22Rv1 (cell line): ENCODE data around the gene ZNF423.

ENCODE experiments used
- H3K27ac ChIP-seq: fragments of 450-650 bp; 2 replicates; pipeline ENCODE4 v1.5.1; 2017
- CTCF ChIP-seq: fragments of 450-650 bp; IDR thresholded peaks from 2 replicates; pipeline ENCODE4 v1.5.1; 2017; ENCODE audit warnings: mild to moderate bottlenecking
- ZFX ChIP-seq: fragments of 450-650 bp; IDR thresholded peaks from 2 replicates; pipeline ENCODE4 v1.6.1; 2017; ENCODE audit warnings: antibody characterized with exemption, borderline replicate concordance

Gene ZNF423

GRCh38 chr16:49610983-49611382, 244.9 kb downstream of the ZNF423 start:
- H3K27ac ChIP-seq = no peak overlapping the region
- TF ChIP-seq ZFX (no peak), CTCF (no peak)

GRCh38 chr16:49608779-49609178, 247.1 kb downstream of the ZNF423 start:
- no peak overlapping the region for H3K27ac ChIP-seq
- TF ChIP-seq ZFX = no peak
- no peak for TF ChIP-seq CTCF

GRCh38 chr16:49608098-49608497, 247.8 kb downstream of the ZNF423 start:
- TF ChIP-seq ZFX (no peak), CTCF (no peak)
- H3K27ac ChIP-seq = no peak overlapping the region

- H3K27ac ChIP-seq = no peak overlapping the region
- no peak for TF ChIP-seq CTCF
- no peak for TF ChIP-seq ZFX
These were observed 250.2 kb downstream of the ZNF423 start for GRCh38 chr16:49605536-49606254.

GRCh38 chr16:49604602-49605001, 251.3 kb downstream of the ZNF423 start:
- no peak for TF ChIP-seq CTCF
- no peak for TF ChIP-seq ZFX
- H3K27ac ChIP-seq = no peak overlapping the region

GRCh38 chr16:49603956-49604355, 252.0 kb downstream of the ZNF423 start:
- TF ChIP-seq CTCF (no peak), ZFX (no peak)
- H3K27ac ChIP-seq = no peak overlapping the region

- H3K27ac ChIP-seq = no peak overlapping the region
- no peak for TF ChIP-seq CTCF
- TF ChIP-seq ZFX = no peak
These were observed 253.0 kb downstream of the ZNF423 start for GRCh38 chr16:49602976-49603310.
